GM18861 (cell line): Measurements from ENCODE around the gene TMEM245.
"Not testable (repeated sequence)": the region's sequence is repeated elsewhere in the genome, so short reads cannot be mapped to it uniquely, and the experiment has no call there.

Experiments
- ATAC-seq: cut with Tn5 transposase; IDR thresholded peaks from one replicate; pipeline ENCODE4 v1.9.1; 2021; ENCODE audit not compliant: unreplicated experiment

The TMEM245 gene

GRCh38 chr9:109133533-109133932, 13.8 kb upstream of the TMEM245 start:
- no peak for ATAC-seq

GRCh38 chr9:109132567-109133021, 12.8 kb upstream of the TMEM245 start:
- no peak for ATAC-seq

- no peak for ATAC-seq
Measured at GRCh38 chr9:109129470-109130197, 9.9 kb upstream of the TMEM245 start.

GRCh38 chr9:109126671-109127070, 6.9 kb upstream of the TMEM245 start:
- ATAC-seq: not testable (repeated sequence)

GRCh38 chr9:109124121-109124520, 4.4 kb upstream of the TMEM245 start:
- no peak for ATAC-seq

GRCh38 chr9:109122726-109123621, 3.2 kb upstream of the TMEM245 start:
- ATAC-seq: no peak

GRCh38 chr9:109121232-109121796, 1.6 kb upstream of the TMEM245 start:
- no peak for ATAC-seq

GRCh38 chr9:109120204-109120789, 550 bp upstream of the TMEM245 start:
- ATAC-seq: no peak

- no peak for ATAC-seq
Measured at GRCh38 chr9:109118808-109119438, 824 bp downstream of the TMEM245 start.

- ATAC-seq: no peak
Measured at GRCh38 chr9:109117856-109118807, 1.6 kb downstream of the TMEM245 start.

- no peak for ATAC-seq
Measured at GRCh38 chr9:109115931-109116526, 3.7 kb downstream of the TMEM245 start.

- ATAC-seq: no peak
Measured at GRCh38 chr9:109114670-109115069, 5.1 kb downstream of the TMEM245 start.

- ATAC-seq: no peak
Measured at GRCh38 chr9:109113892-109114609, 5.7 kb downstream of the TMEM245 start.

- no peak for ATAC-seq
Measured at GRCh38 chr9:109113254-109113653, 6.5 kb downstream of the TMEM245 start.

- ATAC-seq: peak; percentile 65
Measured at GRCh38 chr9:109110329-109111021, 9.3 kb downstream of the TMEM245 start.

- ATAC-seq: no peak
Measured at GRCh38 chr9:109109967-109110328, 9.8 kb downstream of the TMEM245 start.

GRCh38 chr9:109108318-109108717, 11.4 kb downstream of the TMEM245 start:
- no peak for ATAC-seq
